CD4-positive, CD25-positive, alpha-beta regulatory T cell (primary cell): Measurements from ENCODE around the gene EIF1AD. TPM values are rescaled to one million over a fixed set of nuclear protein-coding genes. Genes with fewer than 3 reads are reported as not detected.

Experiments used
- ATAC-seq, 2 donors: fragments of 150-1000 bp; cut with Tn5 transposase; one replicate each; pipeline ENCODE4 v1.10.0; 2021; ENCODE audit warnings: low read depth in 2 of 2, moderate number of reproducible peaks in 2 of 2, moderate library complexity in 1 of 2
- DNase-seq, 3 donors: peaks; one replicate each; pipeline versions ENCODE4 v3.0.0 to v3.0.0-alpha.2; 2012 to 2022; ENCODE audit warnings: mixed read lengths in 1 of 3
- H3K27ac ChIP-seq: one replicate; pipeline ENCODE4 v1.7.0; 2013; ENCODE audit warnings: mild to moderate bottlenecking, low read length; ENCODE audit not compliant: insufficient read depth, poor library complexity, severe bottlenecking
- H3K27me3 ChIP-seq: one replicate; pipeline ENCODE4 v1.7.0; 2013; ENCODE audit warnings: low read length; ENCODE audit not compliant: control insufficient read depth, insufficient read depth
- H3K36me3 ChIP-seq: one replicate; pipeline ENCODE4 v1.7.0; 2013; ENCODE audit warnings: mild to moderate bottlenecking, low read length, moderate library complexity; ENCODE audit not compliant: control insufficient read depth, insufficient read depth
- H3K4me1 ChIP-seq: 2 replicates; pipeline ENCODE4 v1.7.0; 2013; ENCODE audit warnings: mild to moderate bottlenecking, low read length; ENCODE audit not compliant: insufficient read depth, control insufficient read depth, poor library complexity, severe bottlenecking
- H3K4me3 ChIP-seq: one replicate; pipeline ENCODE4 v1.7.0; 2013; ENCODE audit warnings: low read depth, mild to moderate bottlenecking, low read length, moderate library complexity
- H3K9me3 ChIP-seq, 2 experiments: 1 replicate in 1 of 2; 2 replicates in 1 of 2; pipeline ENCODE4 v1.7.0; 2013; ENCODE audit warnings: low read length in 2 of 2, mild to moderate bottlenecking in 1 of 2, moderate library complexity in 1 of 2; ENCODE audit not compliant: control insufficient read depth in 2 of 2
- H3K27ac Mint-ChIP-seq, 3 donors: one replicate each; pipeline ENCODE4 v1.8.0; 2020 to 2022; ENCODE audit warnings: mild to moderate bottlenecking in 3 of 3, mixed read lengths in 3 of 3, moderate library complexity in 2 of 3
- H3K27me3 Mint-ChIP-seq: one replicate; pipeline ENCODE4 v1.8.0; 2022; ENCODE audit warnings: mild to moderate bottlenecking, mixed read lengths
- H3K36me3 Mint-ChIP-seq: one replicate; pipeline ENCODE4 v1.8.0; 2020; ENCODE audit warnings: mixed read lengths
- H3K4me1 Mint-ChIP-seq, 4 donors: one replicate each; pipeline ENCODE4 v1.8.0; 2020 to 2022; ENCODE audit warnings: mixed read lengths in 4 of 4, mild to moderate bottlenecking in 1 of 4
- H3K4me3 Mint-ChIP-seq, 4 donors: one replicate each; pipeline ENCODE4 v1.8.0; 2020 to 2022; ENCODE audit warnings: mild to moderate bottlenecking in 4 of 4, mixed read lengths in 4 of 4, moderate library complexity in 3 of 4
- H3K9me3 Mint-ChIP-seq, 7 donors: one replicate each; pipeline ENCODE4 v1.8.0; 2020 to 2022; ENCODE audit warnings: mixed read lengths in 7 of 7, mild to moderate bottlenecking in 3 of 7, moderate library complexity in 2 of 7
- polyA plus RNA-seq, 4 donors: library from polyadenylated mRNA; unstranded; fragments of 300-500 nt; fragmentation: Illumina TruSeq; gene quantifications; one replicate each; pipeline ENCODE4 v1.2.3, GENCODE V29; 2021
- total RNA-seq: library from RNA; stranded (reverse); gene quantifications from one replicate; pipeline ENCODE4 v1.2.3, GENCODE V29; 2022

Gene EIF1AD
- total and polyA plus RNA-seq, 5 donors from 2014 or later, result 16.7 to 61.3 (median 19.7) TPM

GRCh38 chr11:65978391-65979238 is 23.3 kb downstream of the EIF1AD start:
- peaks cover 22% of the 10 kb centered on the region for H3K36me3 Mint-ChIP-seq
- H3K27me3 Mint-ChIP-seq, result no peaks in the 10 kb centered on the region
- no peak overlapping the region for H3K4me3 ChIP-seq
- no peak overlapping the region for H3K27ac ChIP-seq
- ATAC-seq, result no peak
- no peaks in the 10 kb centered on the region for H3K27me3 ChIP-seq
- peak overlapping the region in 1 of 3 donors; percentile 14 for H3K27ac Mint-ChIP-seq
- peaks cover 0 to 1% (median 0%) of the 10 kb centered on the region in 7 donors for H3K9me3 Mint-ChIP-seq
- peaks cover 26% of the 10 kb centered on the region for H3K36me3 ChIP-seq
- H3K9me3 ChIP-seq, result no peaks in the 10 kb centered on the region
- no peak overlapping the region for H3K4me3 Mint-ChIP-seq
- H3K4me1 Mint-ChIP-seq, result peaks cover 0 to 5% (median 0%) of the 10 kb centered on the region in 4 donors
- no peaks in the 10 kb centered on the region for H3K4me1 ChIP-seq
- no peak for DNase-seq

- peaks cover 0 to 5% (median 2%) of the 10 kb centered on the region in 4 donors for H3K4me1 Mint-ChIP-seq
- H3K4me3 ChIP-seq, result no peak overlapping the region
- no peaks in the 10 kb centered on the region for H3K27me3 Mint-ChIP-seq
- H3K4me3 Mint-ChIP-seq, result no peak overlapping the region
- H3K36me3 Mint-ChIP-seq, result peaks cover 29% of the 10 kb centered on the region
- H3K9me3 ChIP-seq, result no peaks in the 10 kb centered on the region
- DNase-seq (no peak), ATAC-seq (no peak)
- peaks cover 26% of the 10 kb centered on the region for H3K36me3 ChIP-seq
- H3K27me3 ChIP-seq, result no peaks in the 10 kb centered on the region
- peaks cover 0 to 1% (median 0%) of the 10 kb centered on the region in 7 donors for H3K9me3 Mint-ChIP-seq
- H3K27ac Mint-ChIP-seq, result no peak overlapping the region
- no peaks in the 10 kb centered on the region for H3K4me1 ChIP-seq
- no peak overlapping the region for H3K27ac ChIP-seq
Observed at GRCh38 chr11:65977621-65978390, 24.2 kb downstream of the EIF1AD start.

- Mint-ChIP-seq H3K27ac (peak overlapping the region in 2 of 3 donors; percentile 46 to 88), H3K27me3 (no peaks in the 10 kb centered on the region), H3K4me3 (peak overlapping the region in 2 of 4 donors; percentile 11 to 29), H3K9me3 (peaks cover 0 to 1% (median 0%) of the 10 kb centered on the region in 7 donors), H3K4me1 (peaks cover 0 to 8% (median 4%) of the 10 kb centered on the region in 4 donors), H3K36me3 (peaks cover 36% of the 10 kb centered on the region)
- H3K36me3 ChIP-seq, result peaks cover 26% of the 10 kb centered on the region
- DNase-seq, result no peak
- H3K9me3 ChIP-seq, result no peaks in the 10 kb centered on the region
- H3K4me1 ChIP-seq, result no peaks in the 10 kb centered on the region
- H3K4me3 ChIP-seq, result no peak overlapping the region
- H3K27ac ChIP-seq, result no peak overlapping the region
- no peak for ATAC-seq
- no peaks in the 10 kb centered on the region for H3K27me3 ChIP-seq
Observed at GRCh38 chr11:65976216-65977176, 25.5 kb downstream of the EIF1AD start.

- ATAC-seq, result no peak
- DNase-seq, result no peak
- H3K9me3 ChIP-seq, result no peaks in the 10 kb centered on the region
- peaks cover 26% of the 10 kb centered on the region for H3K36me3 ChIP-seq
- no peak overlapping the region for H3K27ac ChIP-seq
- Mint-ChIP-seq H3K27me3 (no peaks in the 10 kb centered on the region), H3K27ac (peak overlapping the region in 1 of 3 donors; percentile 88), H3K9me3 (peaks cover 0 to 1% (median 0%) of the 10 kb centered on the region in 7 donors), H3K4me3 (peak overlapping the region in 1 of 4 donors; percentile 29), H3K36me3 (peaks cover 36% of the 10 kb centered on the region), H3K4me1 (peaks cover 0 to 8% (median 4%) of the 10 kb centered on the region in 4 donors)
- H3K27me3 ChIP-seq, result no peaks in the 10 kb centered on the region
- no peak overlapping the region for H3K4me3 ChIP-seq
- H3K4me1 ChIP-seq, result no peaks in the 10 kb centered on the region
Observed at GRCh38 chr11:65975771-65976170, 26.2 kb downstream of the EIF1AD start.

GRCh38 chr11:65973439-65974110 is 28.4 kb downstream of the EIF1AD start:
- Histone ChIP-seq H3K4me1 (no peaks in the 10 kb centered on the region), H3K36me3 (peaks cover 40% of the 10 kb centered on the region), H3K9me3 (no peaks in the 10 kb centered on the region), H3K27ac (no peak overlapping the region), H3K4me3 (no peak overlapping the region), H3K27me3 (no peaks in the 10 kb centered on the region)
- Mint-ChIP-seq H3K36me3 (peaks cover 34% of the 10 kb centered on the region), H3K4me1 (peaks cover 0 to 17% (median 10%) of the 10 kb centered on the region in 4 donors), H3K27me3 (no peaks in the 10 kb centered on the region), H3K9me3 (peaks cover 0 to 1% (median 0%) of the 10 kb centered on the region in 7 donors), H3K27ac (no peak overlapping the region), H3K4me3 (no peak overlapping the region)
- no peak for ATAC-seq
- no peak for DNase-seq

GRCh38 chr11:65972116-65972515 is 29.8 kb downstream of the EIF1AD start:
- peak overlapping the region in 2 of 3 donors; percentile 32 to 75 for H3K27ac Mint-ChIP-seq

More at GRCh38 chr11:65972116-65972515, 29.8 kb downstream of the EIF1AD start:
- Mint-ChIP-seq H3K36me3 (peaks cover 41% of the 10 kb centered on the region), H3K27me3 (no peaks in the 10 kb centered on the region), H3K4me1 (peaks cover 0 to 23% (median 11%) of the 10 kb centered on the region in 4 donors), H3K4me3 (peak overlapping the region in 1 of 4 donors; percentile 32), H3K9me3 (peaks cover 0 to 1% (median 0%) of the 10 kb centered on the region in 7 donors)
- DNase-seq (no peak), ATAC-seq (no peak)
- H3K4me1 ChIP-seq, result no peaks in the 10 kb centered on the region
- no peak overlapping the region for H3K27ac ChIP-seq
- H3K4me3 ChIP-seq, result no peak overlapping the region
- H3K9me3 ChIP-seq, result no peaks in the 10 kb centered on the region
- peaks cover 39% of the 10 kb centered on the region for H3K36me3 ChIP-seq
- no peaks in the 10 kb centered on the region for H3K27me3 ChIP-seq
